HepG2 (cell line): ENCODE data around the gene U2SURP. TPM values are rescaled to one million over a fixed set of nuclear protein-coding genes. Genes with fewer than 3 reads are reported as not detected.

Experiments used
- ARHGAP35 ChIP-seq: sonication (generic); formaldehyde crosslinking; IDR thresholded peaks from 2 replicates; pipeline ENCODE4 v1.9.0; 2022; ENCODE audit warnings: mild to moderate bottlenecking, inconsistent platforms, moderate library complexity, missing genetic modification reagents, borderline replicate concordance
- ARID5B ChIP-seq: IDR thresholded peaks from 2 replicates; pipeline ENCODE4 v1.4.0; 2020; ENCODE audit warnings: mild to moderate bottlenecking, missing genetic modification reagents
- DR1 ChIP-seq: sonication (generic); formaldehyde crosslinking; IDR thresholded peaks from 2 replicates; pipeline ENCODE4 v1.8.0; 2021; ENCODE audit warnings: mild to moderate bottlenecking, missing genetic modification reagents, inconsistent platforms
- HNF1B ChIP-seq: sonication (generic); formaldehyde crosslinking; IDR thresholded peaks from 2 replicates; pipeline ENCODE4 v1.5.1; 2020; ENCODE audit warnings: mild to moderate bottlenecking, moderate library complexity, missing genetic modification reagents
- HNF4A ChIP-seq: sonication (generic); formaldehyde crosslinking; IDR thresholded peaks from 2 replicates; pipeline ENCODE4 v1.4.0; 2020; ENCODE audit warnings: missing genetic modification reagents
- JDP2 ChIP-seq: sonication (generic); formaldehyde crosslinking; IDR thresholded peaks from 2 replicates; pipeline ENCODE4 v1.8.1; 2022; ENCODE audit warnings: missing genetic modification reagents, borderline replicate concordance
- KDM2A ChIP-seq: sonication (generic); formaldehyde crosslinking; IDR thresholded peaks from 2 replicates; pipeline ENCODE4 v1.4.0; 2020; ENCODE audit warnings: low read depth, missing genetic modification reagents, borderline replicate concordance
- LCORL ChIP-seq, 2 experiments: fragments of 450-650 bp in 1 of 2; sonication (generic) in 1 of 2; formaldehyde crosslinking in 1 of 2; IDR thresholded peaks; 2 replicates each; pipeline versions ENCODE4 v1.5.0 to v1.6.1; 2017 to 2020; ENCODE audit warnings: antibody characterized with exemption in 1 of 2, missing genetic modification reagents in 1 of 2
- NR2F2 ChIP-seq: IDR thresholded peaks from 2 replicates; pipeline ENCODE4 v1.6.1; 2012; ENCODE audit warnings: low read depth, inconsistent platforms, borderline replicate concordance
- PHF21A ChIP-seq: sonication (generic); formaldehyde crosslinking; IDR thresholded peaks from 2 replicates; pipeline ENCODE4 v1.5.0; 2020; ENCODE audit warnings: mild to moderate bottlenecking, missing genetic modification reagents
- TAF15 ChIP-seq: fragments of 200-400 bp; formaldehyde crosslinking; IDR thresholded peaks from one replicate; pipeline ENCODE4 v1.6.1; 2018; ENCODE audit warnings: mild to moderate bottlenecking, low read depth, low read length; ENCODE audit not compliant: poor library complexity, severe bottlenecking
- TBP ChIP-seq: sonication (generic); formaldehyde crosslinking; IDR thresholded peaks from 2 replicates; pipeline ENCODE4 v1.5.0; 2020; ENCODE audit warnings: missing genetic modification reagents
- TFE3 ChIP-seq: IDR thresholded peaks from 2 replicates; pipeline ENCODE4 v1.6.1; 2016
- YEATS4 ChIP-seq: sonication (generic); formaldehyde crosslinking; IDR thresholded peaks from 2 replicates; pipeline ENCODE4 v1.4.0; 2020; ENCODE audit warnings: missing genetic modification reagents, borderline replicate concordance
- ZNF326 ChIP-seq: sonication (generic); formaldehyde crosslinking; IDR thresholded peaks from 2 replicates; pipeline ENCODE4 v1.4.0; 2020; ENCODE audit warnings: missing genetic modification reagents, borderline replicate concordance
- ZNF580 ChIP-seq: IDR thresholded peaks from 2 replicates; pipeline ENCODE4 v1.6.1; 2016; ENCODE audit warnings: low read depth, borderline replicate concordance
- polyA plus RNA-seq, 8 experiments: library from polyadenylated mRNA; depleted of rRNA in 3 of 8; stranded (reverse) in 7 of 8; unstranded in 1 of 8; fragments of >200 nt; fragmentation: Illumina TruSeq in 4 of 8; extraction: Trizol in 4 of 8; gene quantifications; 2 replicates each; pipeline versions ENCODE4 v1.2.1 to v1.2.3, GENCODE V29; 2011 to 2016; ENCODE audit warnings: low read depth in 4 of 8, missing spikeins in 1 of 8, mixed read lengths in 1 of 8; ENCODE audit not compliant: insufficient read depth in 1 of 8
- total RNA-seq, 5 experiments: library from RNA; depleted of rRNA; stranded (reverse); fragments of >200 nt; fragmentation: Illumina TruSeq; extraction: Trizol; gene quantifications; 2 replicates each; pipeline ENCODE4 v1.2.3, GENCODE V29; 2016; ENCODE audit warnings: low read depth in 1 of 5
- TF ChIP-seq, protein P1 (sequence below): sonication (generic); formaldehyde crosslinking; IDR thresholded peaks from 2 replicates; pipeline ENCODE4 v1.5.0; 2020; ENCODE audit warnings: missing genetic modification reagents
- TF ChIP-seq, protein P2 (sequence below): IDR thresholded peaks from 2 replicates; pipeline ENCODE4 v1.6.1; 2016; ENCODE audit warnings: mild to moderate bottlenecking, missing biosample characterization, missing genetic modification reagents

U2SURP gene
- total and polyA plus RNA-seq, 2 of the 13 experiments (the other 11 are each of a cell fraction or from before 2014, with no cell fraction given): 55.9 to 173 TPM

DNA sequence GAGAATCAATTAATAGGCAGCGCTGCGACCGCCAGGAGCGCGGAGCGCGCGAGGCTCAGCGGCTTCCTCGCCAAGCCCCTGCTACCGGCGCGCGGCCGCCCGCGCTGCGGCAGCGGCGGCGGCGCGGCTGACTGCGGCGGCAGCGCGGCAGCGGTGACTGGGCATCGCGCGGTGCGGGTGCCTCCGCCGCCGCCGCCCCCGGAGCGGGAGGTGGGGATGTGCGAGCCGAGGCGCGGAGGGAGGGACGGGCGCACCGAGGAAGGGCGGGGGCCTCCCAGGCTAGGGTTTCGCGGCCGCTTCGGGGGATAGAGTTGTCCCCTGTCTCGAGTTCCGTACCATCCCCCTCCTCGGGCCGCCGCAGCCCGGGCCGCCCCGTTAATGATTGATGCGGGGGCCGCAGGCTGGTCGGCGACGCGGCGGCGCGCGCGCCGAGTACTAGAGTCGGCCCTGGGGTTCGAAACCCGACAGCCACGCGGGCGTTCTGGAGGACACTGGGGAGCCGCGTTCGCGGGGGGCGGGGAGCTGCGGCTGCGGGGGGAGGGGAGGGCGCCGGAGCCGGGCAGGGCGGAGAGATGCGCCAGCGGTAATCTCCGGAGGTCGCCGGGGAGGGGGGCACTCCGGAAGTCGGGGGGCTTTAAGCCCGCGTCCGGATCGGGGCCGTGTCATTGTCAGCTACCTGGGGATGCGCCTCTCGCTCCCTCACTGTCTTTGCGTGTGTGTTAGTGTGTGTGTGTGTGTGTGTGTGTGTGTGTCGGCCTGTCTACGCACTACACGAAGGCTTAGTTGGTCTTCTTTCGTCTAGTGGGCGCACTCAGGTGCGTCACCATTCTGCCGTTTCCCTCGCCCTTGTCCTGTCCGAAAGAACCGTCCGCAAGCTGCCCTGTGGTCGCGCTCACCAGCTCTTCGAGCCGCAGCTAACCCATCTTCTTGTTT lies 37.6 kb upstream of the U2SURP start, which contains the start of gene PAQR9 (continued):
- TF ChIP-seq TBP (CRISPR knock-in tag): no peak
- TF ChIP-seq ZNF326 (CRISPR knock-in tag): no peak
- TF ChIP-seq KDM2A (CRISPR knock-in tag): peak; percentile 74
- peak; percentile 40; the same call in 1 of the 2 replicates for TF ChIP-seq ZNF580 (CRISPR knock-in tag)
- 0 out of 2 replicates have a peak, but pooled peaks have one; percentile 20 for TF ChIP-seq JDP2 (CRISPR knock-in tag)
- TF ChIP-seq PHF21A (CRISPR knock-in tag): peak; percentile 41; the same call in 1 of the 2 replicates
- TF ChIP-seq, protein P1, sequence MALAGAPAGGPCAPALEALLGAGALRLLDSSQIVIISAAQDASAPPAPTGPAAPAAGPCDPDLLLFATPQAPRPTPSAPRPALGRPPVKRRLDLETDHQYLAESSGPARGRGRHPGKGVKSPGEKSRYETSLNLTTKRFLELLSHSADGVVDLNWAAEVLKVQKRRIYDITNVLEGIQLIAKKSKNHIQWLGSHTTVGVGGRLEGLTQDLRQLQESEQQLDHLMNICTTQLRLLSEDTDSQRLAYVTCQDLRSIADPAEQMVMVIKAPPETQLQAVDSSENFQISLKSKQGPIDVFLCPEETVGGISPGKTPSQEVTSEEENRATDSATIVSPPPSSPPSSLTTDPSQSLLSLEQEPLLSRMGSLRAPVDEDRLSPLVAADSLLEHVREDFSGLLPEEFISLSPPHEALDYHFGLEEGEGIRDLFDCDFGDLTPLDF: peak; percentile 47; the same call in 1 of the 2 replicates
- TF ChIP-seq DR1: no peak
- peak; percentile 95 for TF ChIP-seq HNF1B (CRISPR knock-in tag)
- TF ChIP-seq ARHGAP35: no peak
- TF ChIP-seq HNF4A: 0 out of 2 replicates have a peak, but pooled peaks have one; percentile 25
- TF ChIP-seq LCORL (IDR thresholded peaks at IDR 0.05): no peak
- 0 out of 2 replicates have a peak, but pooled peaks have one; percentile 38 for TF ChIP-seq LCORL (CRISPR knock-in tag; IDR thresholded peaks at IDR 0.05)
- TF ChIP-seq YEATS4 (CRISPR knock-in tag): peak; percentile 69; the same call in 1 of the 2 replicates
- TF ChIP-seq ARID5B (CRISPR knock-in tag): peak; percentile 35; the same call in 1 of the 2 replicates
- TF ChIP-seq, protein P2, sequence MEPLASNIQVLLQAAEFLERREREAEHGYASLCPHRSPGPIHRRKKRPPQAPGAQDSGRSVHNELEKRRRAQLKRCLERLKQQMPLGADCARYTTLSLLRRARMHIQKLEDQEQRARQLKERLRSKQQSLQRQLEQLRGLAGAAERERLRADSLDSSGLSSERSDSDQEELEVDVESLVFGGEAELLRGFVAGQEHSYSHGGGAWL (CRISPR knock-in tag): no peak
- no peak for TF ChIP-seq NR2F2
- no peak for TF ChIP-seq TFE3 (CRISPR knock-in tag)
- no peak for TF ChIP-seq TAF15
